Thyroid gland (tissue), 4 donors: ENCODE results near the gene TAP1. TPM values are rescaled to one million over a fixed set of nuclear protein-coding genes. Genes with fewer than 3 reads are reported as not detected.
A peak's percentile ranks its signal among the peaks of the same experiment; 100 is the strongest.

Experiments
- DNase-seq, 2 donors: peaks; one replicate each; pipeline ENCODE4 v3.0.0-alpha.2; 2019
- H3K27ac ChIP-seq, 3 donors: fragments of 200-600 bp; sonication (generic); 1 replicate in 2 of 3; 2 replicates in 1 of 3; pipeline ENCODE4 v1.5.1; 2016 to 2019; ENCODE audit warnings: mild to moderate bottlenecking in 1 of 3, moderate library complexity in 1 of 3
- H3K27me3 ChIP-seq: fragments of 200-600 bp; sonication (generic); one replicate; pipeline ENCODE4 v1.5.1; 2019
- H3K36me3 ChIP-seq, 2 donors: fragments of 200-600 bp; sonication (generic); one replicate each; pipeline ENCODE4 v1.5.1; 2016 to 2019
- H3K4me1 ChIP-seq, 2 donors: fragments of 200-600 bp; sonication (generic); one replicate each; pipeline ENCODE4 v1.5.1; 2017 to 2019
- H3K4me3 ChIP-seq, 3 donors: fragments of 200-600 bp; sonication (generic); replicated peaks in 1 of 3; 1 replicate in 2 of 3; 2 replicates in 1 of 3; pipeline ENCODE4 v1.5.1; 2016; ENCODE audit warnings: mild to moderate bottlenecking in 1 of 3
- H3K9me3 ChIP-seq: fragments of 200-600 bp; sonication (generic); one replicate; pipeline ENCODE4 v1.5.1; 2017
- CTCF ChIP-seq, 6 experiments: fragments of 200-600 bp in 3 of 6; fragments of 450-650 bp in 3 of 6; sonication (generic) in 3 of 6; IDR thresholded peaks; one replicate each; pipeline ENCODE4 v1.5.1; 2016 to 2019; ENCODE audit warnings: antibody characterized with exemption in 6 of 6, mild to moderate bottlenecking in 2 of 6, inconsistent platforms in 1 of 6, moderate library complexity in 1 of 6
- POLR2A ChIP-seq, 2 donors: fragments of 450-650 bp; IDR thresholded peaks; one replicate each; pipeline ENCODE4 v1.6.1; 2017; ENCODE audit warnings: antibody characterized with exemption in 2 of 2, mild to moderate bottlenecking in 2 of 2, moderate library complexity in 1 of 2
- WGBS, 2 donors: methylation state at CpG; one replicate each; pipeline ENCODE4 v1.1.5; 2017; 5-methylcytosine and 5-hydroxymethylcytosine counted together
- intact Hi-C: fragments of 100-400 bp; cut with DNase I; formaldehyde crosslinking; loops from one replicate; pipeline ENCODE4 v1.15.1; 2023
- total RNA-seq, 4 donors: library from RNA; depleted of rRNA; stranded (reverse); fragments of >200 nt; gene quantifications; one replicate each; pipeline ENCODE4 v1.2.3, GENCODE V29; 2016

The TAP1 gene
- total RNA-seq, 4 donors from 2014 or later: 11.0 to 28.5 (median 22.5) TPM

GRCh38 chr6:32840604-32841246, 12.8 kb downstream of the TAP1 start:
- H3K36me3 ChIP-seq: peaks cover 0 to 14% of the 10 kb centered on the region in 2 donors
- no peak for TF ChIP-seq POLR2A (IDR thresholded peaks at IDR 0.05)
- 88 to 94% methylated on average over 9 of the region's 9 CpGs for WGBS, 2 donors
- no peak overlapping the region for H3K27ac ChIP-seq
- no peaks in the 10 kb centered on the region for H3K27me3 ChIP-seq
- H3K4me3 ChIP-seq: no peak overlapping the region
- intact Hi-C loops: no loop called here
- H3K9me3 ChIP-seq: no peaks in the 10 kb centered on the region
- H3K4me1 ChIP-seq: peaks cover 9 to 28% of the 10 kb centered on the region in 2 donors
- no peak for DNase-seq

DNA sequence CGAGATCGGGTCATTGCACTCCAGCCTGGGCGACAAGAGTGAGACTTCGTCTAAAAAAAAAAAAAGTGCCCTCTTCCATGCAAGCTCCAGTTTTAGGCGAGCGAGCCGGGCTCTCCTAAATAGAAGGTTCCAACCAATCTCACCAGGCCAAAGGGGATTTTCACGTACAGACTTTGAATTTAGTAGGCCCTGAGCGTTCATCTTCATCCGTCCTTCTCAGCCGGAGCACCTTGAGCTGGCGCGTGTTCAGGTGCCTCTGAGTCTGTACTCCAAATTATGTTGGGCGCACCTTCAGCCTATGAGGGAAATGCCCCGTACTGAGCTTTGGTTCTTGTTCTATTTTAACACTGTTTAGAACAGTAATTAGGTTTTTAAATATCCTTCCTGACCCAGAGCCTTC, 14.1 kb downstream of the TAP1 start:
- intact Hi-C loops: loop anchor here (5.0 kb wide), 1 partner anchor 33 kb away; no protein-coding TSS in a partner anchor
- H3K4me3 ChIP-seq: no peak overlapping the region
- TF ChIP-seq CTCF (IDR thresholded peaks at IDR 0.05) (no peak), POLR2A (IDR thresholded peaks at IDR 0.05) (no peak)
- H3K4me1 ChIP-seq: peaks cover 9 to 24% of the 10 kb centered on the region in 2 donors
- no peaks in the 10 kb centered on the region for H3K9me3 ChIP-seq
- H3K36me3 ChIP-seq: peaks cover 0 to 12% of the 10 kb centered on the region in 2 donors
- 89 to 91% methylated on average over 15 of the region's 15 CpGs for WGBS, 2 donors
- DNase-seq: no peak
- H3K27ac ChIP-seq: peak overlapping the region in 2 of 3 donors; percentile 82 to 98
- H3K27me3 ChIP-seq: no peaks in the 10 kb centered on the region

GRCh38 chr6:32838114-32838958, 15.2 kb downstream of the TAP1 start, which contains the start of gene TAP2:
Gene TAP2, minus strand, starts transcription at chr6:32838739. Its CDS starts 506 bp downstream, at chr6:32838233.
- H3K4me3 ChIP-seq: peak within 1 kb of the TSS; percentile 19 to 71 (median 49)
- H3K36me3 ChIP-seq: peaks cover 0 to 12% of the 10 kb centered on the region in 2 donors
- TF ChIP-seq POLR2A (IDR thresholded peaks at IDR 0.05): peak in 1 of 2 donors; percentile 61
- TF ChIP-seq CTCF (IDR thresholded peaks at IDR 0.05): peak; percentile 80 to 98 (median 94)
- H3K4me1 ChIP-seq: peaks cover 7 to 22% of the 10 kb centered on the region in 2 donors
- no peaks in the 10 kb centered on the region for H3K9me3 ChIP-seq
- intact Hi-C loops: loop anchor here (5.0 kb wide), 1 partner anchor 34 kb away; no protein-coding TSS in a partner anchor
- DNase-seq: peak; percentile 95 to 97
- no peaks in the 10 kb centered on the region for H3K27me3 ChIP-seq
- WGBS, 2 donors: 1 to 2% methylated on average over 28 to 44 of the region's 57 CpGs
- peak within 1 kb of the TSS; percentile 79 to 98 (median 82) for H3K27ac ChIP-seq

- no peak for TF ChIP-seq CTCF (IDR thresholded peaks at IDR 0.05)
- TF ChIP-seq POLR2A (IDR thresholded peaks at IDR 0.05): no peak
- peaks cover 0 to 12% of the 10 kb centered on the region in 2 donors for H3K36me3 ChIP-seq
- H3K27me3 ChIP-seq: no peaks in the 10 kb centered on the region
- H3K27ac ChIP-seq: peak overlapping the region; percentile 79 to 98 (median 82)
- DNase-seq: no peak
- intact Hi-C loops: loop anchor here (5.0 kb wide), 1 partner anchor 35 kb away; no protein-coding TSS in a partner anchor
- peak overlapping the region in 2 of 3 donors; percentile 19 to 71 for H3K4me3 ChIP-seq
- H3K4me1 ChIP-seq: peaks cover 6 to 16% of the 10 kb centered on the region in 2 donors
- H3K9me3 ChIP-seq: no peaks in the 10 kb centered on the region
- 33 to 40% methylated on average over 10 to 12 of the region's 12 CpGs for WGBS, 2 donors
Observed at GRCh38 chr6:32837651-32838113, 15.8 kb downstream of the TAP1 start.

DNA sequence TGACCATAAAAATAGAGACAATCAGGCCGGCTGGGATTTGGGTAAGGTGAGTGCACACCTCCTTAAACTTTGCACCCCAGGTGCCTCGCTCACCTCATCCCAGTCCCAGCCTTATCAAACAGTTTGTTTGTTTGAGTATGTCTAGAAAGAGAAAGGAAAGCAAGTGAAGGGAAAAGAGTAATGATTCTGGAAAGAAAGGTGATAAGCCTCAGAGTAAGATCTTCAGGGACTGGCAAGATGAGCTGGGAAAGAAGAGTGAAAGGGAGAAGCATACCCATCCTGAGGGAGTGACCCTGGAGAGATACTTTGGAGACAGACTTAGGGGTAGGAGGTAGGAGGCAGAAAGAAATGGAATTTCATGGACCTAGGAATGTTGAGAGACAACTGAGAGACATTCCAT, 16.6 kb downstream of the TAP1 start:
- no peak overlapping the region for H3K4me3 ChIP-seq
- 86 to 94% methylated on average over 2 of the region's 2 CpGs for WGBS, 2 donors
- peaks cover 0 to 12% of the 10 kb centered on the region in 2 donors for H3K36me3 ChIP-seq
- no peaks in the 10 kb centered on the region for H3K27me3 ChIP-seq
- intact Hi-C loops: loop anchor here (5.0 kb wide), 1 partner anchor 35 kb away; no protein-coding TSS in a partner anchor
- DNase-seq: no peak
- no peak overlapping the region for H3K27ac ChIP-seq
- no peaks in the 10 kb centered on the region for H3K9me3 ChIP-seq
- H3K4me1 ChIP-seq: peaks cover 6 to 13% of the 10 kb centered on the region in 2 donors
- TF ChIP-seq POLR2A (IDR thresholded peaks at IDR 0.05) (no peak), CTCF (IDR thresholded peaks at IDR 0.05) (no peak)
